ENCODE results near the gene GGACT.
"Not testable (repeated sequence)": the region's sequence is repeated elsewhere in the genome, so short reads cannot be mapped to it uniquely, and the experiment has no call there.

Gene GGACT

DNA sequence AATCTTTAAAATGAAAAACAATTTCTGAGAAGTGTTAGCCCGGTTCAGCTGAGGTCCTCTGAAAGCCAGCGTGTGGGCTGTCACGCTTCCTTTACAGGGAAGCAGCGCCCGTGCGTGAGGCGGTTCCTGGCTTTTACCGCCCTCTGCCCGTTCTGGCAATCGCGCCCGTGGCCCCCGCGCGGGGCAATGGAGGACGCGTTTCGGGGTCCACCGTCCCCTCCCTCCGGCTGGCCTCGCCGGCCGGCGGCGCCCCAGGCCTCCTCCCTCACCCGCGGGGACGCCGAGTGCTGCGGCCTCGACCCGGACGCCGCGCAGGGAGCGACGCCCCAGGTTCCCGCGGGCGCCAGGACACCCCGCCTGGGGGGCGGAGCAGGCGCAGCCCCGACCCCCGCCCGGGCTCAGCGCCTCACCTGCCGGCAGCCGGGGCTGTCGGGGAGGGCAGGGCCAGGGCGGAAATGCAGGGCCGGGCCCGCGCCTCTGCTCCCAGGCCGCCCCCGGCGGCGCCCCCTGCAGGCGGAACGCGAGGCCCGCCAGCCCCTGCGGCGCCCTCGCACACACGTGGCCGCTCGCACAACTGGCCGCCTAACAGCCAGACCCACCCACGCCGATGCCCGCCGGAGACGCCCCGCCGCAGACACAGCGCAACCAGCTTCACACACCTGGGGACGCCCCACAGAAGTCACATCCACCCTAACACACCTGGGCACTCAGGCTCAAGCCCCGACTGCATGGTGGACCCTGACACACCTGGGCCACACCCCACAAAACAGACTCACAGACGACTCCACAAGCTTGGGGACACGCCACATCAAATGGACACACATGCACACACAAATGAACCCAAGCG lies at the start of gene GGACT:
Gene GGACT, minus strand, starts transcription at position 459 of the 847 bp plus-strand sequence. CDS start 56,198 bp downstream, outside the sequence.
- DNase-seq = peak in 42 of 56 donors; percentile 2 to 81 (median 36)

DNA sequence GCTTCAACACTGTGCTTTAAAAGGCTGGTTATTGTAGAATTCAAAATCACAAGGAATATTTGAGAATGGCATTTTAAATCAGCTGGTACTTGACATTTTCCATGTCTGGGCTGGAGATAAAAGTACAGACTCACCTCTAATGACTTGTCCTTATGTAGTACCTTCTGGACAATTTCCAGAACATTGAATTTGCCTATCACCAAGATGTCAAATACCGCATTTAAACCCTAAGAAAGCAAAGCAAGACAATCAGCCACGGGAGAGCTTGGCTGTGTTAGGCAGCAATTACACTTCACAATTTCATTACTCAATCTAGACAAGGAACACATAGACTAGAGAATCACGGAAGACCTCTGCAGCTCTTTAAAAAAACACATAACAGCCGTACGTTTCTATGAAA lies 49.2 kb upstream of the GGACT start:
- DNase-seq = no peak

DNA sequence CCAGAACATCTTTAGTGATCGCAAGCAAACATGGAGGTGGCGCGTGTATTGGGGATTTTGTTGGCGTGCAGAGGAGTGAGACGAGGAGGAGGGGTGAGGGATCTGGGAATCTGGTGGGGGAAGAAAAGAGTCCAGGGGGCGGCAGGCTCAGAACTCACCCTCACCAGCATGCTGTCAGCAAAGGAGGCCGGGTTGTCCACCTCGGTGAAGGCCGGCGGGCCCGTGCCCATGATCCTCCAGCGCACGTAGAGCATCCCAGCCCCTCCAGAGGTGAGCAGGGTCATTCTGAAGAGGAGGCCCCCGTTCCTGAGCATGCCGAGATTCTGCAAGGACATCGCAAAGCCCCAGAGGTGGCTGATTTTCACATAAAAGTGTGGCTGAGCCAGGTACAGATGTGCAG lies 48.8 kb upstream of the GGACT start:
- DNase-seq = no peak

DNA sequence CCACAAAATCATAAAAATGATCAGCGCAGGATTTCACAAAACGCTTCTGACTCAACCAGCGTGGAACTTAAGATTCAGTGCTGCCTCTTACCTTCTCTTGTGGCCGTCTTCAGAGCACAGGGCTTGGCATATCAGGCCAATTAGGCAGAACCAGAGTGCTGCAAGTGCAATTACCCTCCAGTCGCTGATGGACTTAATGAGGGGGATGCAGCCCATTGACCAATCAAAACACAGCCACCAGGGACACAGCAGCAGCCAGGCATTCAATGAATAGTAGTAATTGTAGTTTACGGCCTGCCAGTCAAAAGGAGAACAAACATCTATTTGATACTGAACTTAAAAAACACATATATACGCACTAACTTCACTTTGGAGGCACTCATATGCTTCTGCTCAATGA lies 47.9 kb upstream of the GGACT start:
- peak in 47 of 56 donors; percentile 4 to 76 (median 48) for DNase-seq

DNA sequence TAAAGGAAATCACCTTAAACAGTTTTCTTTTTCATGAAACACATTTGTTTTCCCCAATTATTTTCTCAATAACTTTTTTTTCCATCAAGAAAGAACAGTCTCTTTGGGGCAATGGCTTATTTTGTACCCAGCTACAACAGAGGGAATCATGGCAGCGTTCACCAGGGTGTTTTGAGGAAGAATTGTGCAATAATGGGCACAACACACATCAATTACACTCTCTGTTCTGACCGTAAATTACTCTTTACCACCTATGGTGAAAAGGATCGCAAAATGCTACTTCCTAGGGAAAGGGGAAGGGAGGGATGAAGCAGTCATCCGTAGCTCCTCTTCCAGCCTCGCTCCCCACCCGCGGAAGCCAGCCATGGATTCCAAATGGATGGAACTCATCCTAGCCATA lies 47.4 kb upstream of the GGACT start:
- DNase-seq = no peak

DNA sequence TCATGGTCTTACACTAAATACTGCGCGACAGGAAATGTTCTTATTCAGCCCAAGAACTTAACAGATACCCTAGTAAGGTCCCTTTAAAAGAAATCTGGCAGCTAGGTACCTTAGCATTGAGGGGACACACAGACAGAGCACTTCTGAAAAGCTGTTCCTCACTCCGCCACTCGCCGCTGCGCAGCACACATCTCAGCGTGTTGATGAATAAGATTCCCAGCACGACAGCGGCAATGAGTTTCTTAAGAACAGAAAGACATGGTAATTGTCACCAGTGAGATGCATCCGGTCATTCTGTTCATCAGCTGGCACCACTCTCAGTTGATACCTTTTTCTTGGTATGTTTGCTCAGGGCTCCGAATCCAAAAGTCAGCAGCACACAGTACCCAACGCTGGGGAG lies 46.1 kb upstream of the GGACT start:
- peak in 1 of 56 donors; percentile 19 for DNase-seq

DNA sequence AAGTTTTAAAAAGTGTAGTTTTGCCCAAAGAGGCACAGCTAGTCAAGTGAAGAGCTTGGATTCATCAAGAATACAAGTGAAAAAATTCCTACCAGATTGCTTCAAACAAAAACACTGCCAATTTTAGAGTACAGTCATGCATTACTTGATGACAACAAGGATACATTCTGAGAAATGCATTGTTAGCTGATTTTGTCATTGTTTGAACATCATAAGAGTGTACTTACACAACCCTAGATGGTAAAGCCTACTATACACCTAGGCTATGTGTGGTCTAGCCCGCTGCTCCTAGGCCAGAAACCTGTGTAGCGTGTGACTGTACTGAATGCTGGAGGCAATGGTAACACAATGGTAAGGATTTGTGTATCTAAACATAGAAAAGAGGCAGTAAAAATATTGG lies 44.9 kb upstream of the GGACT start:
- DNase-seq = no peak

DNA sequence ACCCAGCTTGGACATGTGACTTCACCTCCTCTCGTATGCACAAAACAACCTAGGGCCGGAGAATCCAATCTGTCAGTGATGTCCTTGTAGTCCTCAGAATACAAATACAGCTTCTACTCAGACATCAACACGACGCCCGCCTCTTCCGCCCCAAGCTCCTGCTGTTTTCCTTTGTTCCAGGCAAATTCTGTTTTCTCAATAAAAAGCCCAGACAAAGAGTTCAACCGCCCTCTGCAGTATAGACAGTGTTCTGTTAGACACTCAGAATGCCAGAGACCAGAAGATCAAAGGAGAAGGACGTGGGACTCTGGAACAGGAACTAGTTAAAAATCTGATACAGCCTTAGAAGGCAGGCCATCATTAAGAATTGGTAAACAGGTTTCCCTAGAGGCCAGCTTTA lies 42.0 kb upstream of the GGACT start:
- DNase-seq = peak in 24 of 56 donors; percentile 5 to 44 (median 25)

DNA sequence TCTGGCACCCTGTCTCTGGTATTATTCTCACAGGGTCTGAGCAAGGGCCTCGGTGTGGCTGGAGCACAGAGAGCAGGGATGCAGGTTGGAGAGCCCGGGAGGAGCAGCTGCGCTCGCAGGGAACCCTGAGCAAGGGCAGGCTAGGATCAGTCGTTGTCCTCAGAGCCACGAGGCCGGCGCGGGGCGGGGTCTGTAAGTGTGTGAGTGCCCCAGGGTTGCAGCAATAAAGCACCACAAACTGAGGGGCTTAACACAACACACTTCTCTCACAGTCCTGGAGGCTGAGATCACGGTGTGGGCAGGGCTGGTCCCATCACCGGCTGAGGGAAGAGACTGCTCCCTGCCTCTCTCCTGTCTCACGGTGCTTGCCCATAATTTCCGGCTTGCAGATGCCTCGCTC lies 38.5 kb upstream of the GGACT start:
- no peak for DNase-seq

DNA sequence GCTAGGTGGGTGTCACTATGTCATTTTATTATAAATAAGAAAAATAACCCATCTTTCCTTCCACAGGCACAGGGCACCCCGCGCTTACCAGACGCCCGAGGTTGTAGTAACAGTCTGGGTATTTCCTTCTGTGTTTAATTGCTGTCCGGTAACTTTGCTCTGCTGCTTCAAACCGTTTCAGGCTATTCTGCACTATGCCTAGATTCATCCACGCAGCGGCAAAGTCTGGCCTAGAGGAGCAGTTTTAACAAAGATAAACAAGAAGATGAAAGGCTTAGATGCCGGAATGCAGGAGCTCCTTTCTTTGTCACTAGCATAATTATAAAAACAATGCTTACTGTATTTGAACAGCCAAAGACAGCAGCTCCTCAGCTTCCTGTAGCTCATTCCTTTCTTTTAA lies 36.9 kb upstream of the GGACT start:
- no peak for DNase-seq

DNA sequence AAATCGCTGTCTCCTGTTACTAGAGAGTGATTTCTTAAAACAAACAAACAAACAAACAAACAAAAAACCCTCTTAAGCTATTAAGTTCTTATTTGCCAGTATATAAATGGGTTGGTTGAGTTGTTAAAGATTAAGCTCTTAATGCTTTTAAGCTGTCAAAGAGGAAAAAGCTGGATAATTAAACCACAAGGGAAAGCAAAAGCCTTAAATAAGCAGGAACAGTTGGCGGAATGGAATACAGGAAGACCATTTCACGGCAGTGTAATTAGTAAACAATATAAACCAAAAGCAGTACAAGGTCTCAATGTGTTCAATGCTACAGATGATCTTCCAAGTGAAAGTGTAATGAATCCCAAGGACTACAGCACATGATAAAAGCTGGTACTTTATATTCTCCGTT lies 32.2 kb upstream of the GGACT start:
- DNase-seq = no peak

DNA sequence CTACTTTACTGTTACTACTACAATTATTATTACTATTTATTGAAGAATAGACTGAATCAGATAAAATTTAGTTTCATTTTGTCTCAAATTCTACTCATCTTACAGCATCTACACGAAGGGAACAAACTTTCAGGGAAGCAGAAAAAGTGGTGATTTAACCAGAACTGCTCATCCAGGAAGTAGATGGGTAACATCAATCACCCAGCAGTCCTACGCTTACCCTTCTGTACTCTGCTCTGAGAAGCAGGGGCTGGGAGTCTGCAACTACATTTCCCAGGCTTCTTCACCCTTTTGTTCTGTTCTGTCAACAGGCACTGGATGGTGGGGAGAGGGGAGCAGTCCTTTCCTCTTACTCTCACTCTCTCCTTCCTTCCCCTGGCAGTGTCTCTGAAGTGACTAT lies 31.4 kb upstream of the GGACT start:
- DNase-seq = no peak

DNA sequence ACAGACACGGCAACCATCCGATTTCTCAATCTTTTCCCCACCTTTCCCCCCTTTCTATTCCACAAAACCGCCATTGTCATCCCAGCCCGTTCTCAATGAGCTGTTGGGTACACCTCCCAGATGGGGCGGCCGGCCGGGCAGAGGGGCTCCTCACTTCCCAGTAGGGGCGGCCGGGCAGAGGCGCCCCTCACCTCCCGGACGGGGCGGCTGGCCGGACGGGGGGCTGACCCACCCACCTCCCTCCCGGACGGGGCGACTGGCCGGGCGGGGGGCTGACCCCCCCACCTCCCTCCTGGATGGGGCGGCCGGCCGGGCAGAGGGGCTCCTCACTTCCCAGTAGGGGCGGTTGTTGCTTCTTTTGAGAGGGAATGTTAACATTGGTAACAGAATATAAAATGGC lies 30.3 kb upstream of the GGACT start:
- not testable (repeated sequence) for DNase-seq

DNA sequence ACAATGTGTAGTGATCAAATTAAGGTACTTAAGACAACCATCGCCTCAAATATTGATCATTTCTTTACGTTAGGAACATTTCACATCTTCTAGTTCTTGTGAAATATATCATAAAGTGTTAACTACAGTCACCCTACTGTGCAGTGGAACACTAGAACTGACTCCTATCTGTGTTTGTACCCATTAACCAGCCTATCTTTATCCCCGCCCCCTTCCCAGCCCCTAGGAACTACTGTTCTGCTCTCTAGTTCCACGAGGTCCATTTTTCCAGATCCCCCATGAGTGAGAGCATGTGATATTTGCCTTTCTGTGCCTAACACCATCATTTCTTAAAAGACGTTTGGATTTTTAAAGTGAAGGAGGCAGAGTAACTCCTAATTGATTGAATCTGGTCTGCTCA lies 24.4 kb upstream of the GGACT start:
- DNase-seq = no peak

DNA sequence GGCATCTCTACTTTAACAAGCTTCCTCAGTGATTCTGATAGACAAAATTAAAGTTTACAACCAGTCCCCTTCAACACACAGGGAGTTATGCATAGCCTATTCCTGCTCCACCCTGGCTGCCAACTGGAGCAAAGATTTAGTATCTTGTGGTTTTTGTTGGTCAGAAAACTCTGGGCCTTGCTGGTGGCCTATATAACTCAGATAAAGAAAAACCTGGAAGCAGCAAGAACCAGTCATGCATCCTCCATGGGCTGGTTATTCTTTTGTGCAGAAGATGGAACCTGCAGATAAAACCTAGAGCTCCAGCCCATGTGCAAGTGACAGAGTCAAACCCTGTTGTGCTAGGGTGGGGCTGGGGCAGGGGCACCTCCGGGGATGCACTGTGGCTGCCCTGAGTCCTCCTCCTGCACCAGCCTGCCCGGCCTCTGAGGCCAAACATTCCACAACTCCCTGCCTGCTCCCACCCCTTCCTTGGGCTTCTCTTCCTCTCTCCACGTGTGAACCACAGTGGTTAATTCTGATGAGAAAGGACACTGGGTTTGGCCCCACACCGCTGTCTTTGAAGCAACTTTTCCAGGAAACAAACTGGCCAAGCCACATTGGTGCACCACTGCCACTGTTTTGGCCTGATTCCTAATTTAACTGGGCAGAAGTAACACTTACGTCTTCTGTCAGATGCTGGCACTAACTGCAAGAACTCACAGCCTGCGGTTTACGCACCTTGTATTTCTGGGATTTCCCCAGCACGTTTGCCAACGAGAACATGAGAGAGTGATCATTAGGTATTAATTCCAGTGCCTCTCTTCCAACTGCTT lies 23.3 kb upstream of the GGACT start:
- DNase-seq = peak in 5 of 56 donors; percentile 6 to 33 (median 13)

DNA sequence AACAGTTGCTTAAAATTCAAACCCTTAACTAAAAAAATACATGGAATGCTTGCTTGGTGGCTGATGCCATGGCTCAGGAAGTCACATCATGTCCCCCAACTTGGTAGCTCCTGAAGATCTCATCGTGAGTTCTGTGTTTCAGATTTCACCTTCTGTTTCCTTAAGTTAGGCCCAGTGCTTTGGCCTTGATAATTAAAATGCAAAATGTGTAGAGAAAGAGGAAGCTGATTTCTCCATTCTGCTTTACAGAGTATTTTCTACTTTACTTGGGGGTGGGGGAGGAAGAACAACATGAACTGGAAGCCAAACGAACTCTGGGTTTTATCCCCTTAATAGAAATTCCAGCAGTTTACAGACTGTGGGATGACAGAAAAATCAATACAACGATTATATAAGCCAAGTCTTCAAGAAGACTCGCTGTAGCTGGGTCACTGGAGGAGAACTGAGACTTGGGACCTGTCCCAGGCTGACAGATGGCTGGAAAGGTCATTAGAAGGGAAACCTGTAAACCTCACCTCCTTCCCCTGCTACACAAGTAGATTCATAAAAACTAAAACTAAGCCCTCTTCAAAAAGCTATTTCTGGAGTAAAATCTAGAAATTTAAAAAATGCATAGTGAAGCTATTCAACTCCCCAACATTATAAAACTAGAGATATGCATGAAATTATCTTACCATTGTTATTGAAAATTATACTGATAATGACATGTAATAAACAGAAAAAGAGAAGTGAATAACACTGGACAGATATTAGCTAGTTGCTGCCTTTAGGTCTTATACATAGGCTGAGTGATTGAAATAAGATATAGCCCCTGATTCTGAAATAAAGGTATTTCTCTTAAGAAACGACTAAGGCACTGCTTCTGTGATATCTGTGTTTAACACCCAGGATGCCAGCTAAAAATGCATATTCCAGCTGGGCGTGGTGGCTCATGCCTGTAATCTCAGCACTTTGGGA lies 22.1 kb upstream of the GGACT start:
- no peak for DNase-seq

DNA sequence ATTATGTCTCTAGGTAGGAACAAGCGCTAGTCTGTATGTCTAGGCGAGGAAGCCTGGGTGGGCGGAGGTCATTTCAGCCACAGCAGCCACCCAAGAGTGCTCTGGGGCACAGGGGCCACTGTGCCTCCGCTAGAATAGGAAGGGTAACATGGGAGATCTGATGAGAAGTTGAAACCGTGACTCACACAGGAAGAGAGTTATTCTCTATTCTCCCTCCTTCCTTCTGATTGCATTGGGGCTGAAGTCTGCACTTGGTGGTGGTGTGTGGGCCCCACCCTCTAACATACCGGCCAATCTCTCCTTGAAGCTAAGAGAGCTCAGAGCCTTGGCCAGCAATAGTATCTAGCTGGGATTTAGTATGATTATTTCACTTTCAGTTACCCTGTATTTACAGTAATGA lies 20.3 kb upstream of the GGACT start:
- no peak for DNase-seq

DNA sequence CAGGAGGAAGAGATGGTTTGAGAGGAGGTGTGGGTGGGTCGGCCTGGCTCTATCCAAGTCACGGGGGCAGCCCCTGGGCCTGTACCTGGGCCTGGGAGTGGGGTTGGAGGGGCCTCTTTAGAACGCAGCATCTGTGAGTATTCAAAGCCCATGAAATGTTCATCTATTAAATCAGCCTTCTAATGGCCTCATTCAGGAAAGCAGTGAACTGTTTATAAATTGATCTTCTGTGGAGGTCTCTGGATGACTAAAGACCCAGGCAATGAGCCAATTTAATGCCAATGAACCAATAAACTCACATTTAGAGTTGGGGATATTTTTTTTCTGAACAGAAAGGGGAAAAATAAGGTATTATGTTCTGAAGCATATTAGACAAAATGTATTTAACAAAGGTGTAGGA lies 19.9 kb upstream of the GGACT start:
- no peak for DNase-seq

DNA sequence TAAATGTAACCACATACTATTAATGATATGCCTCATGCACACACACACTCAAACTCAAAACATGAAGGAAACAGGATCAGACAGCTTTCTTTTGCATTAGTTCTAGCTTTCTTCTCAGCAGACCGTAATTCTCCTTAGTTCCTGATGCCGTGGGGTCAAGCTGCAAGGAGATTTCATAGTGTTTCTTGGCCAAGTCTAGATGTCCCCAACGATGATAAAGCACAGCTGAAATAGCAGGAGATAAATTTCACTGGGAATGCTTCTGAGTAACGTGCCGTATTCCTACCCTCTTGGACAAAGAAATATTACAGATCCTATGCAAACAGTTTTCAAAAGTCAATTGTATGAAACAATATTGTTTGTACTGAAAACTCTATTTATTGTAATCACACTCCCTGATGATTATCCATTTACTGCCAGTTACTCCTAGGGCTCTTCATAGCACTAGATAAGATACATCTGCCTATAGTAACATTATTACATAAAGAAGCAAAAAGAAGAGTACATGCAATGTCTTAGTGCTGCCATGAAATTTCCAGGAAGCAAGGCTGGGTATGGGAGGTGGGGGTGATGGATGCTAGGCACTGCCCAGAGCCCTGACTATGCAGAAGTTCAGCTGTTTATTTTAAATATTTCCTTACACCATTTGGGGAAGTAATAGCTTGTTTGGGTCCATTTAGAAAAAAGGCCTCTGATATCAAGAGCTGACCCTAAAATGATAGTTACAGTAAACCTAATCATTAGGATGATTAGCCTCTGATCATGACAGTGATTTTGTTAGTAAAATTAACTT lies 16.5 kb upstream of the GGACT start:
- DNase-seq = no peak

DNA sequence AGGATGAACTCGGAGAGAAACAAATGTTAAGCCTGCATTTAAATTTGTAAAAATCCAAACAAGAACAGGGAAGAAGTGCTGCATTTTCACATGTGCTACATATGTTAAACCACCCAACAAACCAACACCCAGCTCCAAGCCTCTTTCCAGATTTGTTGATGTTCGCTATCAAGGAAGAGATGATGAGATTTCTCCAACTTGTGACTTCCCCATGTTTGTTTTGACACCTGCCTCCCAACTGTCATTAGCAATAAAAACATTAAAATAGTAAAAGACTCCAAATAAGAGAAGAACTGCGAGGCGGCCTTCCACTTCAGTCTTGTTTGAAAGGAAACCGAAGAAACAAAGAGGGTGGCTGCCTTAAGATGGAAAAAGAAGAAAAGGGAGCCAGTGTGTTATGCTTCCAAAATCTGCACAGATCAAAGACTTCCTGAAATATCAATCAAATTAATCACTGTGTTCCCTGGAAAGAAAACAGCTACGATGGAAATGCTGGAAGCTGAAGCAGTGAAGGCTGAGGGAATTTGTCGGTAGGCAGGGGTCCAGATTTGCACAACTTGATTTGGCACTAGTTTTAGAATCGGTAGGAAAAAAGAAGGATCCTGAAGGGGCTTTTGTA lies 14.0 kb upstream of the GGACT start:
- DNase-seq = peak in 1 of 56 donors; percentile 9
